GM12878 (cell line): Measurements from ENCODE around the gene PAN3. TPM values are rescaled to one million over a fixed set of nuclear protein-coding genes. Genes with fewer than 3 reads are reported as not detected.

Experiments used
- ATAC-seq: fragments of 200-7000 bp; cut with Tn5 transposase; 3 replicates; pipeline ENCODE4 v1.9.1; 2020; ENCODE audit warnings: mild to moderate bottlenecking, moderate library complexity
- BruUV-seq: library from RNA; stranded (reverse); fragments of 400-500 nt; replicated peaks from 2 replicates; lab custom pipeline; 2021; lab: Mats Ljungman, UMichigan
- CTCF ChIA-PET: fragments of 300-600 bp; sonication (Branson Sonifier 250); formaldehyde crosslinking; extraction: SDS; loops from one replicate; lab custom pipeline; 2021; ENCODE audit warnings: inconsistent platforms; lab: Yijun Ruan, JAX
- POLR2A ChIA-PET: fragments of 350-600 bp; formaldehyde crosslinking; extraction: SDS; loops from one replicate; lab custom pipeline; 2021; ENCODE audit warnings: inconsistent platforms; lab: Charles Lee
- RAD21 ChIA-PET: fragments of 300-600 bp; sonication (Branson Sonifier 250); formaldehyde crosslinking; loops from one replicate; lab custom pipeline; 2023; ENCODE audit warnings: antibody characterized with exemption; ENCODE audit not compliant: unreplicated experiment; lab: Charles Lee
- SMC1A ChIA-PET: fragments of 300-600 bp; sonication (Branson Sonifier 250); formaldehyde crosslinking; loops from one replicate; lab custom pipeline; 2023; ENCODE audit not compliant: unreplicated experiment, uncharacterized antibody; lab: Charles Lee
- DNase-seq: peaks from one replicate; pipeline ENCODE4 v3.0.0-alpha.2; 2011; ENCODE audit warnings: low read depth, low spot score
- FAIRE-seq: peaks from 3 replicates; lab custom pipeline; 2011; peaks lifted over from hg19 to GRCh38; lab: Jason Lieb, UNC
- H2AFZ ChIP-seq: 2 replicates; pipeline ENCODE4 v1.6.0; 2011; ENCODE audit warnings: low read depth, low read length, control low read depth; ENCODE audit not compliant: control insufficient read depth
- H3K27ac ChIP-seq: 2 replicates; pipeline ENCODE4 v1.5.1; 2011; ENCODE audit warnings: control low read depth; ENCODE audit not compliant: control insufficient read depth, insufficient read depth
- H3K27me3 ChIP-seq, 2 experiments: replicated peaks in 1 of 2; 2 replicates each; pipeline versions ENCODE4 v1.6.0 to v1.6.1; 2011; ENCODE audit warnings: low read length in 1 of 2; ENCODE audit not compliant: control insufficient read depth in 2 of 2, insufficient read depth in 2 of 2
- H3K36me3 ChIP-seq, 2 experiments: 2 replicates each; pipeline ENCODE4 v1.5.1; 2011; ENCODE audit warnings: low read length in 1 of 2; ENCODE audit not compliant: control insufficient read depth in 2 of 2, insufficient read depth in 2 of 2
- H3K4me1 ChIP-seq: 2 replicates; pipeline ENCODE4 v1.6.1; 2011; ENCODE audit warnings: mild to moderate bottlenecking, low read length, moderate library complexity, mixed read lengths; ENCODE audit not compliant: control insufficient read depth, insufficient read depth
- H3K4me2 ChIP-seq: 2 replicates; pipeline ENCODE4 v1.6.0; 2011; ENCODE audit warnings: control low read depth; ENCODE audit not compliant: control insufficient read depth, insufficient read depth
- H3K4me3 ChIP-seq: fragments of 200-600 bp; sonication (generic); 2 replicates; pipeline ENCODE4 v1.5.1; 2016
- H3K79me2 ChIP-seq: 2 replicates; pipeline ENCODE4 v1.6.0; 2011; ENCODE audit warnings: low read length; ENCODE audit not compliant: control insufficient read depth, insufficient read depth
- H3K9ac ChIP-seq: 2 replicates; pipeline ENCODE4 v1.8.0; 2011; ENCODE audit warnings: low read length, control low read depth, mixed read lengths; ENCODE audit not compliant: control insufficient read depth, insufficient read depth
- H3K9me3 ChIP-seq: replicated peaks from 3 replicates; pipeline ENCODE4 v1.5.1; 2011; ENCODE audit warnings: mild to moderate bottlenecking, low read length; ENCODE audit not compliant: control insufficient read depth, insufficient read depth
- H4K20me1 ChIP-seq: 2 replicates; pipeline ENCODE4 v1.6.0; 2011; ENCODE audit not compliant: control insufficient read depth, insufficient read depth
- CHD1 ChIP-seq: IDR thresholded peaks from 2 replicates; pipeline ENCODE4 v1.6.1; 2012; ENCODE audit warnings: low read depth, low read length, improper control_type of control experiment
- IRF4 ChIP-seq: IDR thresholded peaks from 2 replicates; pipeline ENCODE4 v1.6.1; 2011; ENCODE audit warnings: low read depth, low read length
- NRF1 ChIP-seq: conservative IDR thresholded peaks from 2 replicates; pipeline ENCODE4 v1.6.1; 2011; ENCODE audit warnings: mild to moderate bottlenecking, low read depth, low read length, improper control_type of control experiment
- RCOR1 ChIP-seq: conservative IDR thresholded peaks from 2 replicates; pipeline ENCODE4 v1.6.1; 2012; ENCODE audit warnings: low read depth, low read length, improper control_type of control experiment
- RFX5 ChIP-seq: IDR thresholded peaks from 2 replicates; pipeline ENCODE4 v1.6.1; 2011; ENCODE audit warnings: low read depth, low read length, improper control_type of control experiment
- SMAD1 ChIP-seq: fragments of 450-650 bp; IDR thresholded peaks from 2 replicates; pipeline ENCODE4 v1.6.1; 2018; ENCODE audit warnings: mild to moderate bottlenecking, low read depth; ENCODE audit not compliant: partially characterized antibody
- SUPT20H ChIP-seq: IDR thresholded peaks from 2 replicates; pipeline ENCODE4 v1.6.1; 2011; ENCODE audit warnings: low read depth, mild to moderate bottlenecking, low read length, moderate library complexity, borderline replicate concordance; ENCODE audit not compliant: control insufficient read depth
- TCF7 ChIP-seq: IDR thresholded peaks from 2 replicates; pipeline ENCODE4 v1.6.1; 2014; ENCODE audit warnings: antibody characterized with exemption, borderline replicate concordance
- ZNF207 ChIP-seq: fragments of 450-650 bp; IDR thresholded peaks from 2 replicates; pipeline ENCODE4 v1.6.1; 2014; ENCODE audit warnings: antibody characterized with exemption, mild to moderate bottlenecking, borderline replicate concordance
- WGBS: methylation state at CpG from one replicate; pipeline ENCODE4 v1.1.6; 2016; ENCODE audit warnings: low lambda C conversion rate; ENCODE audit not compliant: insufficient replicate concordance, insufficient coverage; ENCODE audit errors: missing lambda C conversion rate; 5-methylcytosine and 5-hydroxymethylcytosine counted together
- in situ Hi-C: fragments of 300-500 bp; cut with MboI; formaldehyde crosslinking; loops from 9 replicates; pipeline ENCODE4 v1.14.3; 2018; ENCODE audit warnings: mixed read lengths
- intact Hi-C: fragments of 100-400 bp; cut with micrococcal nuclease; formaldehyde crosslinking; loops from one replicate; pipeline ENCODE4 v1.14.2; 2022; ENCODE audit not compliant: unreplicated experiment
- polyA plus RNA-seq, 11 experiments: library from polyadenylated mRNA; depleted of rRNA in 4 of 11; unstranded in 6 of 11; stranded (reverse) in 5 of 11; fragments of >200 nt; fragmentation: Nextera tagmentation in 4 of 11; fragmentation: Illumina TruSeq in 1 of 11; extraction: Ambion mirVana in 4 of 11; extraction: Trizol in 1 of 11; gene quantifications; 1 replicate in 1 of 11; 2 replicates in 10 of 11; pipeline versions ENCODE4 v1.2.1 to v1.2.3, GENCODE V29; 2011 to 2016; ENCODE audit warnings: inconsistent platforms in 2 of 11, missing spikeins in 2 of 11, low read depth in 1 of 11
- total RNA-seq, 4 experiments: library from RNA; depleted of rRNA in 3 of 4; stranded (reverse); fragments of >200 nt in 3 of 4; fragmentation: Illumina TruSeq in 1 of 4; extraction: Trizol in 1 of 4; gene quantifications; 2 replicates each; pipeline versions ENCODE4 v1.2.1 to v1.2.3, GENCODE V29; 2013 to 2021
- TF ChIP-seq, protein P1 (sequence below): IDR thresholded peaks from 2 replicates; pipeline ENCODE4 v1.6.1; 2012; ENCODE audit warnings: low read length, inconsistent platforms
- TF ChIP-seq, protein P2 (sequence below): IDR thresholded peaks from 2 replicates; pipeline ENCODE4 v1.6.1; 2012; ENCODE audit warnings: low read depth, low read length, improper control_type of control experiment
- TF ChIP-seq, protein P3 (sequence below), 3 experiments: IDR thresholded peaks in 2 of 3; conservative IDR thresholded peaks in 1 of 3; 2 replicates each; pipeline ENCODE4 v1.5.1; 2011; ENCODE audit warnings: low read depth in 3 of 3, low read length in 3 of 3, mild to moderate bottlenecking in 3 of 3, control low read depth in 2 of 3, moderate library complexity in 2 of 3, inconsistent platforms in 1 of 3, mixed read lengths in 1 of 3; ENCODE audit not compliant: control insufficient read depth in 2 of 3, insufficient read depth in 1 of 3; ENCODE audit errors: extremely low read depth in 1 of 3
- TF ChIP-seq, protein P4 (sequence below): fragments of 450-650 bp; conservative IDR thresholded peaks from 2 replicates; pipeline ENCODE4 v1.6.1; 2017; ENCODE audit warnings: mild to moderate bottlenecking, moderate library complexity
- TF ChIP-seq, protein P5 (sequence below): fragments of 450-650 bp; IDR thresholded peaks from 2 replicates; pipeline ENCODE4 v1.6.1; 2014; ENCODE audit warnings: mild to moderate bottlenecking

The PAN3 gene
- total and polyA plus RNA-seq, 10 of the 15 experiments (the other 5 are each of a cell fraction or from before 2014, with no cell fraction given): 13.0 to 33.3 (median 19.9) TPM

DNA sequence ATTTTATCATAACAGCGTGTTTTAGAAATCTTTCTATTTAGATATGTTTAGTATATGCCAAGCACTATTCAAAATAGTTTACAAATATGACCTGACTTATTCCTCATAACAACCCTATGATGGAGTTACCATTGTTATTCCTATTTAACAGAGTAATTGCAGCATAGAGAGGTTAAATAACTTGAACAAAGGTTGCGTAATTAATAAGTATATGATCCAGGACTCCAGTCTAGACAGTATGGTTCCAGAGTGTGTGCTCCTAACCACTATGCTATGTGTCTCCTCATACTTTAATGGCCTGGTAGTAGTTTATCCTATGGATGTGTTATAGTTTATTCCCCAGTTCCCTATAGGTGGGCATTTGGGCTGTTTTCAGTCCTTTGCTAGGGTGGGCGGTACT is 145.3 kb downstream of the PAN3 start:
- in situ Hi-C loops: no loop called here
- no peak overlapping the region for H3K4me2 ChIP-seq
- SMC1A ChIA-PET: interaction anchor here (0.6 kb wide), 1 partner anchor 197 kb away, joined by 3 read pairs; no protein-coding TSS in a partner anchor
- intact Hi-C loops: no loop called here
- BruUV-seq: no TSS peak
- no peak for DNase-seq
- H4K20me1 ChIP-seq: no peaks in the 10 kb centered on the region
- H3K4me1 ChIP-seq: peaks cover 16% of the 10 kb centered on the region
- no peaks in the 10 kb centered on the region for H3K79me2 ChIP-seq
- H3K9ac ChIP-seq: no peak overlapping the region
- CTCF ChIA-PET: no interaction called here
- POLR2A ChIA-PET: no interaction called here
- RAD21 ChIA-PET: interaction anchor here (1.1 kb wide), 1 partner anchor 354 kb away, joined by 5 read pairs; no protein-coding TSS in a partner anchor
- H2AFZ ChIP-seq: no peak overlapping the region
- H3K4me3 ChIP-seq: no peak overlapping the region
- no peak for ATAC-seq
- WGBS: 97% methylated on average over 3 of the region's 3 CpGs
- no peak overlapping the region for H3K27ac ChIP-seq
- TF ChIP-seq, protein P1, sequence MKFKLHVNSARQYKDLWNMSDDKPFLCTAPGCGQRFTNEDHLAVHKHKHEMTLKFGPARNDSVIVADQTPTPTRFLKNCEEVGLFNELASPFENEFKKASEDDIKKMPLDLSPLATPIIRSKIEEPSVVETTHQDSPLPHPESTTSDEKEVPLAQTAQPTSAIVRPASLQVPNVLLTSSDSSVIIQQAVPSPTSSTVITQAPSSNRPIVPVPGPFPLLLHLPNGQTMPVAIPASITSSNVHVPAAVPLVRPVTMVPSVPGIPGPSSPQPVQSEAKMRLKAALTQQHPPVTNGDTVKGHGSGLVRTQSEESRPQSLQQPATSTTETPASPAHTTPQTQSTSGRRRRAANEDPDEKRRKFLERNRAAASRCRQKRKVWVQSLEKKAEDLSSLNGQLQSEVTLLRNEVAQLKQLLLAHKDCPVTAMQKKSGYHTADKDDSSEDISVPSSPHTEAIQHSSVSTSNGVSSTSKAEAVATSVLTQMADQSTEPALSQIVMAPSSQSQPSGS: no peak
- TF ChIP-seq SMAD1 (no peak), NRF1 (no peak), ZNF207 (no peak), IRF4 (no peak), CHD1 (no peak), RCOR1 (no peak), RFX5 (no peak), TCF7 (no peak), SUPT20H (no peak)
- TF ChIP-seq, protein P2, sequence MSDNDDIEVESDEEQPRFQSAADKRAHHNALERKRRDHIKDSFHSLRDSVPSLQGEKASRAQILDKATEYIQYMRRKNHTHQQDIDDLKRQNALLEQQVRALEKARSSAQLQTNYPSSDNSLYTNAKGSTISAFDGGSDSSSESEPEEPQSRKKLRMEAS: no peak
- TF ChIP-seq, protein P3, sequence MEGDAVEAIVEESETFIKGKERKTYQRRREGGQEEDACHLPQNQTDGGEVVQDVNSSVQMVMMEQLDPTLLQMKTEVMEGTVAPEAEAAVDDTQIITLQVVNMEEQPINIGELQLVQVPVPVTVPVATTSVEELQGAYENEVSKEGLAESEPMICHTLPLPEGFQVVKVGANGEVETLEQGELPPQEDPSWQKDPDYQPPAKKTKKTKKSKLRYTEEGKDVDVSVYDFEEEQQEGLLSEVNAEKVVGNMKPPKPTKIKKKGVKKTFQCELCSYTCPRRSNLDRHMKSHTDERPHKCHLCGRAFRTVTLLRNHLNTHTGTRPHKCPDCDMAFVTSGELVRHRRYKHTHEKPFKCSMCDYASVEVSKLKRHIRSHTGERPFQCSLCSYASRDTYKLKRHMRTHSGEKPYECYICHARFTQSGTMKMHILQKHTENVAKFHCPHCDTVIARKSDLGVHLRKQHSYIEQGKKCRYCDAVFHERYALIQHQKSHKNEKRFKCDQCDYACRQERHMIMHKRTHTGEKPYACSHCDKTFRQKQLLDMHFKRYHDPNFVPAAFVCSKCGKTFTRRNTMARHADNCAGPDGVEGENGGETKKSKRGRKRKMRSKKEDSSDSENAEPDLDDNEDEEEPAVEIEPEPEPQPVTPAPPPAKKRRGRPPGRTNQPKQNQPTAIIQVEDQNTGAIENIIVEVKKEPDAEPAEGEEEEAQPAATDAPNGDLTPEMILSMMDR (IDR thresholded peaks at IDR 0.05 in 2 of 3, conservative IDR thresholded peaks at IDR 0.05 in 1 of 3; ENCODE audit: control insufficient read depth in 2 of 3, extremely low read depth in 1 of 3, insufficient read depth in 1 of 3, low read depth in 3 of 3, low read length in 3 of 3): no peak
- TF ChIP-seq, protein P4, sequence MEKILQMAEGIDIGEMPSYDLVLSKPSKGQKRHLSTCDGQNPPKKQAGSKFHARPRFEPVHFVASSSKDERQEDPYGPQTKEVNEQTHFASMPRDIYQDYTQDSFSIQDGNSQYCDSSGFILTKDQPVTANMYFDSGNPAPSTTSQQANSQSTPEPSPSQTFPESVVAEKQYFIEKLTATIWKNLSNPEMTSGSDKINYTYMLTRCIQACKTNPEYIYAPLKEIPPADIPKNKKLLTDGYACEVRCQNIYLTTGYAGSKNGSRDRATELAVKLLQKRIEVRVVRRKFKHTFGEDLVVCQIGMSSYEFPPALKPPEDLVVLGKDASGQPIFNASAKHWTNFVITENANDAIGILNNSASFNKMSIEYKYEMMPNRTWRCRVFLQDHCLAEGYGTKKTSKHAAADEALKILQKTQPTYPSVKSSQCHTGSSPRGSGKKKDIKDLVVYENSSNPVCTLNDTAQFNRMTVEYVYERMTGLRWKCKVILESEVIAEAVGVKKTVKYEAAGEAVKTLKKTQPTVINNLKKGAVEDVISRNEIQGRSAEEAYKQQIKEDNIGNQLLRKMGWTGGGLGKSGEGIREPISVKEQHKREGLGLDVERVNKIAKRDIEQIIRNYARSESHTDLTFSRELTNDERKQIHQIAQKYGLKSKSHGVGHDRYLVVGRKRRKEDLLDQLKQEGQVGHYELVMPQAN: no peak
- TF ChIP-seq, protein P5, sequence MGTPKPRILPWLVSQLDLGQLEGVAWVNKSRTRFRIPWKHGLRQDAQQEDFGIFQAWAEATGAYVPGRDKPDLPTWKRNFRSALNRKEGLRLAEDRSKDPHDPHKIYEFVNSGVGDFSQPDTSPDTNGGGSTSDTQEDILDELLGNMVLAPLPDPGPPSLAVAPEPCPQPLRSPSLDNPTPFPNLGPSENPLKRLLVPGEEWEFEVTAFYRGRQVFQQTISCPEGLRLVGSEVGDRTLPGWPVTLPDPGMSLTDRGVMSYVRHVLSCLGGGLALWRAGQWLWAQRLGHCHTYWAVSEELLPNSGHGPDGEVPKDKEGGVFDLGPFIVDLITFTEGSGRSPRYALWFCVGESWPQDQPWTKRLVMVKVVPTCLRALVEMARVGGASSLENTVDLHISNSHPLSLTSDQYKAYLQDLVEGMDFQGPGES: no peak
- TF ChIP-seq, all 136 proteins: peak for 0
- H3K36me3 ChIP-seq: peaks cover 0 to 19% of the 10 kb centered on the region in 2 experiments
- H3K27me3 ChIP-seq: no peaks in the 10 kb centered on the region
- H3K9me3 ChIP-seq: no peaks in the 10 kb centered on the region
- FAIRE-seq: no peak
